Nephron (organoid): Measurements from ENCODE around the gene TRIM42.

Source experiments
- H3K27ac Mint-ChIP-seq, 3 experiments: 2 replicates each; pipeline ENCODE4 v1.8.0; 2020; ENCODE audit warnings: mixed read lengths in 3 of 3, mild to moderate bottlenecking in 2 of 3, moderate library complexity in 1 of 3
- H3K27me3 Mint-ChIP-seq: 2 replicates; pipeline ENCODE4 v1.8.0; 2021; ENCODE audit warnings: low read depth, mild to moderate bottlenecking, moderate library complexity, mixed read lengths
- H3K36me3 Mint-ChIP-seq: 2 replicates; pipeline ENCODE4 v1.8.0; 2020; ENCODE audit warnings: low read depth, mixed read lengths
- H3K4me1 Mint-ChIP-seq: 2 replicates; pipeline ENCODE4 v1.8.0; 2020; ENCODE audit warnings: mixed read lengths
- H3K4me3 Mint-ChIP-seq, 3 experiments: 2 replicates each; pipeline ENCODE4 v1.8.0; 2020; ENCODE audit warnings: mild to moderate bottlenecking in 3 of 3, mixed read lengths in 3 of 3, moderate library complexity in 2 of 3
- H3K9me3 Mint-ChIP-seq: 2 replicates; pipeline ENCODE4 v1.8.0; 2020; ENCODE audit warnings: mixed read lengths
- CTCF ChIP-seq, 3 experiments: fragments of 200-600 bp; sonication (generic); IDR thresholded peaks; one replicate each; pipeline ENCODE4 v1.5.0; 2021; ENCODE audit warnings: antibody characterized with exemption in 3 of 3; ENCODE audit not compliant: unreplicated experiment in 3 of 3

Gene TRIM42

GRCh38 chr3:140724856-140725812, 47.3 kb downstream of the TRIM42 start:
- TF ChIP-seq CTCF (IDR thresholded peaks at IDR 0.05; ENCODE audit: unreplicated experiment in 3 of 3): no peak
- Mint-ChIP-seq H3K27ac (no peak overlapping the region), H3K36me3 (no peaks in the 10 kb centered on the region), H3K27me3 (peaks cover 14% of the 10 kb centered on the region), H3K9me3 (no peaks in the 10 kb centered on the region), H3K4me1 (peaks cover 3% of the 10 kb centered on the region), H3K4me3 (no peak overlapping the region)

- no peak overlapping the region for H3K27ac Mint-ChIP-seq
- no peaks in the 10 kb centered on the region for H3K36me3 Mint-ChIP-seq
- no peaks in the 10 kb centered on the region for H3K9me3 Mint-ChIP-seq
- TF ChIP-seq CTCF (IDR thresholded peaks at IDR 0.05; ENCODE audit: unreplicated experiment in 3 of 3): no peak
- no peaks in the 10 kb centered on the region for H3K4me1 Mint-ChIP-seq
- no peak overlapping the region for H3K4me3 Mint-ChIP-seq
- peaks cover 14% of the 10 kb centered on the region for H3K27me3 Mint-ChIP-seq
These were observed 48.2 kb downstream of the TRIM42 start for GRCh38 chr3:140726066-140726465.

GRCh38 chr3:140727886-140728285, 50.0 kb downstream of the TRIM42 start:
- TF ChIP-seq CTCF (IDR thresholded peaks at IDR 0.05; ENCODE audit: unreplicated experiment in 3 of 3): no peak
- Mint-ChIP-seq H3K27me3 (peaks cover 14% of the 10 kb centered on the region), H3K36me3 (no peaks in the 10 kb centered on the region), H3K27ac (no peak overlapping the region), H3K9me3 (no peaks in the 10 kb centered on the region), H3K4me1 (no peaks in the 10 kb centered on the region), H3K4me3 (no peak overlapping the region)

GRCh38 chr3:140731440-140732119, 53.7 kb downstream of the TRIM42 start:
- TF ChIP-seq CTCF (IDR thresholded peaks at IDR 0.05; ENCODE audit: unreplicated experiment in 3 of 3): no peak
- Mint-ChIP-seq H3K27me3 (peaks cover 25% of the 10 kb centered on the region), H3K36me3 (no peaks in the 10 kb centered on the region), H3K4me1 (no peaks in the 10 kb centered on the region), H3K9me3 (peaks cover 3% of the 10 kb centered on the region), H3K4me3 (no peak overlapping the region), H3K27ac (no peak overlapping the region)

- peaks cover 3% of the 10 kb centered on the region for H3K9me3 Mint-ChIP-seq
- H3K4me3 Mint-ChIP-seq: no peak overlapping the region
- peaks cover 13% of the 10 kb centered on the region for H3K27me3 Mint-ChIP-seq
- TF ChIP-seq CTCF (IDR thresholded peaks at IDR 0.05; ENCODE audit: unreplicated experiment in 3 of 3): no peak
- H3K4me1 Mint-ChIP-seq: no peaks in the 10 kb centered on the region
- no peaks in the 10 kb centered on the region for H3K36me3 Mint-ChIP-seq
- no peak overlapping the region for H3K27ac Mint-ChIP-seq
These were observed 55.8 kb downstream of the TRIM42 start for GRCh38 chr3:140733623-140734022.
